Measurements from ENCODE around the gene ZBTB48.

Gene ZBTB48

GRCh38 chr1:6574025-6574620, 5.7 kb upstream of the ZBTB48 start:
- DNase-seq, result no peak

GRCh38 chr1:6574818-6575217, 5.0 kb upstream of the ZBTB48 start:
- DNase-seq, result no peak

- peak; percentile 21 for DNase-seq
These were observed 1.8 kb upstream of the ZBTB48 start for GRCh38 chr1:6577831-6578525.

DNA sequence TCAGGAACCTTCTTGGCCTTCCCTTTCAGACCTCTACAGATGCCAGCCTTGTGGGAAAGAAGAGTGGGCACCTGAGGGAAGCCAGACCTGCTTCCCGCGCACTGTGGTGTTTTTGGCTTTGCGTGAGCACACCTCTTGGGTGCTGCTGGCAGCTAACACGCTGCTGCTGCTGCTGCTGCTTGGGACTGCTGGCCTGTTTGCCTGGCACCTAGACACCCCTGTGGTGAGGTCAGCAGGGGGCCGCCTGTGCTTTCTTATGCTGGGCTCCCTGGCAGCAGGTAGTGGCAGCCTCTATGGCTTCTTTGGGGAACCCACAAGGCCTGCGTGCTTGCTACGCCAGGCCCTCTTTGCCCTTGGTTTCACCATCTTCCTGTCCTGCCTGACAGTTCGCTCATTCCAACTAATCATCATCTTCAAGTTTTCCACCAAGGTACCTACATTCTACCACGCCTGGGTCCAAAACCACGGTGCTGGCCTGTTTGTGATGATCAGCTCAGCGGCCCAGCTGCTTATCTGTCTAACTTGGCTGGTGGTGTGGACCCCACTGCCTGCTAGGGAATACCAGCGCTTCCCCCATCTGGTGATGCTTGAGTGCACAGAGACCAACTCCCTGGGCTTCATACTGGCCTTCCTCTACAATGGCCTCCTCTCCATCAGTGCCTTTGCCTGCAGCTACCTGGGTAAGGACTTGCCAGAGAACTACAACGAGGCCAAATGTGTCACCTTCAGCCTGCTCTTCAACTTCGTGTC, 995 bp upstream of the ZBTB48 start:
- DNase-seq, result no peak

- no peak for DNase-seq
These were observed 362 bp downstream of the ZBTB48 start for GRCh38 chr1:6580119-6580592.

DNA sequence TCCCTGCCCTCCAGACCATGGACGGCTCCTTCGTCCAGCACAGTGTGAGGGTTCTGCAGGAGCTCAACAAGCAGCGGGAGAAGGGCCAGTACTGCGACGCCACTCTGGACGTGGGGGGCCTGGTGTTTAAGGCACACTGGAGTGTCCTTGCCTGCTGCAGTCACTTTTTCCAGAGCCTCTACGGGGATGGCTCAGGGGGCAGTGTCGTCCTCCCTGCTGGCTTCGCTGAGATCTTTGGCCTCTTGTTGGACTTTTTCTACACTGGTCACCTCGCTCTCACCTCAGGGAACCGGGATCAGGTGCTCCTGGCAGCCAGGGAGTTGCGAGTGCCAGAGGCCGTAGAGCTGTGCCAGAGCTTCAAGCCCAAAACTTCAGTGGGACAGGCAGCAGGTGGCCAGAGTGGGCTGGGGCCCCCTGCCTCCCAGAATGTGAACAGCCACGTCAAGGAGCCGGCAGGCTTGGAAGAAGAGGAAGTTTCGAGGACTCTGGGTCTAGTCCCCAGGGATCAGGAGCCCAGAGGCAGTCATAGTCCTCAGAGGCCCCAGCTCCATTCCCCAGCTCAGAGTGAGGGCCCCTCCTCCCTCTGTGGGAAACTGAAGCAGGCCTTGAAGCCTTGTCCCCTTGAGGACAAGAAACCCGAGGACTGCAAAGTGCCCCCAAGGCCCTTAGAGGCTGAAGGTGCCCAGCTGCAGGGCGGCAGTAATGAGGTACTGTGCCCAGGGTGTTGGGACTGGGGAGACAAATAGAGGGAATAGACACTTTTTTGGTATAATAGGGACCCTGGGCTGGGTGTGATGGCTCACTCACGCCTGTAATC, 1.0 kb downstream of the ZBTB48 start:
- DNase-seq, result no peak

DNA sequence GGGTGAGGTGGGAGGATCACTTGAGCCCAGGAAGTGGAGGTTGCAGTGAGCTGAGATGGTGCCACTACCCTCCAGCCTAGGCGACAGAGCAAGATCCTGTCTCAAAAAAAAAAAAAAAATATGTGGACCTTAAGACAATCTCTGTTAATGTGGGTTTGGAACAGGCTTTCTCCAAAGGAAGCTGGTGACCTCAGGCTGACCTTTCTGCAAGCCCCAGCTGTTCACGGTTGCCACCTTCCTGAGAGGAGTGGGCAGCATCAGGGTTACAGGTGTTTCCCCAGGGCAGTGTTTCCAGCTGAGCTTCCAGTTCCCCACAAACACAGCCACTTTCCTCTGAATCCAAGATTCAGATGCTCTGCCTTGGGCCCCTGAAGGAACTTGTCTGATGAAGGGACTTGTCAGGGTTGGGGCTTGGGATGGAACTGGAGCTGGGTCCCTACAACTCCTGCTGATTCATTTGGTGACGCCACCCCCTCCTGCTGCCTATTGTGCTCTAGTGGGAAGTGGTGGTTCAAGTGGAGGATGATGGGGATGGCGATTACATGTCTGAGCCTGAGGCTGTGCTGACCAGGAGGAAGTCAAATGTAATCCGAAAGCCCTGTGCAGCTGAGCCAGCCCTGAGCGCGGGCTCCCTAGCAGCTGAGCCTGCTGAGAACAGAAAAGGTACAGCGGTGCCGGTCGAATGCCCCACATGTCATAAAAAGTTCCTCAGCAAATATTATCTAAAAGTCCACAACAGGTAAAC, 1.9 kb downstream of the ZBTB48 start:
- DNase-seq, result no peak

- no peak for DNase-seq
These were observed 2.6 kb downstream of the ZBTB48 start for GRCh38 chr1:6582370-6582769.

- DNase-seq, result no peak
These were observed 4.6 kb downstream of the ZBTB48 start for GRCh38 chr1:6584126-6585080.

- DNase-seq, result no peak
These were observed 5.4 kb downstream of the ZBTB48 start for GRCh38 chr1:6585081-6585722.

DNA sequence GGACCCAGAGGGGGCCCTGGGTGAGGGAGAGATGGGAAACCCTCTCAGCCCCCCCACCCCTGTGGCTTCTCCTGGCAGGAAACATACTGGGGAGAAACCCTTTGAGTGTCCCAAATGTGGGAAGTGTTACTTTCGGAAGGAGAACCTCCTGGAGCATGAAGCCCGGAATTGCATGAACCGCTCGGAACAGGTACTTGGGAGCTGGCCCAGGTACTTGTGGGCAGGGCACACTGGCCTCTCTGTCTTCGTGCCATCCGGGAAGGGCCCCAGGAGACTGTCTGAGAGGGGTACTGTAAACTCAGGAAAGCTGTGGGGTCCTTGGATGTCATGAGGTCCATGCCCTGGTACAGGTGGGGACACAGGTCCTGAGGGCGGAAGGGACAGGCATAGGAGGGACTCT, 6.0 kb downstream of the ZBTB48 start:
- no peak for DNase-seq

DNA sequence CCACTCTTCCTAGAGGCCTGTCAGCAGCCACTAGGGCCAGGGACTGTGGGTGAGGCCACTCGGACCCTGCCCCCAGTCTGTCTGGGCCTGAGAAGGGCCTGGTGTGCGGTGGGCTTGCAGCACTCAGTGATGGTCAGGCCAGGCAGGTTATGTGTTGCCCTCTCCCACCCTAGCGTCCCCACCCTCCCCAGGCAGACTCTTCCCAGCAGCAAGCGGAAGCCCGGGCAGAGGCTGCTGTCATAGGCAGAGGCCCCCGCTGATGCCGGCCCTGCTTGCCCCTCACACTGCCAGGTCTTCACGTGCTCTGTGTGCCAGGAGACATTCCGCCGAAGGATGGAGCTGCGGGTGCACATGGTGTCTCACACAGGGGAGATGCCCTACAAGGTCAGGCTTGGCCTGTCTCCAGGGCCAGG, 6.6 kb downstream of the ZBTB48 start:
- no peak for DNase-seq

GRCh38 chr1:6587261-6588005, 7.6 kb downstream of the ZBTB48 start:
- no peak for DNase-seq

- DNase-seq, result no peak
These were observed 8.5 kb downstream of the ZBTB48 start for GRCh38 chr1:6588128-6588892.

DNA sequence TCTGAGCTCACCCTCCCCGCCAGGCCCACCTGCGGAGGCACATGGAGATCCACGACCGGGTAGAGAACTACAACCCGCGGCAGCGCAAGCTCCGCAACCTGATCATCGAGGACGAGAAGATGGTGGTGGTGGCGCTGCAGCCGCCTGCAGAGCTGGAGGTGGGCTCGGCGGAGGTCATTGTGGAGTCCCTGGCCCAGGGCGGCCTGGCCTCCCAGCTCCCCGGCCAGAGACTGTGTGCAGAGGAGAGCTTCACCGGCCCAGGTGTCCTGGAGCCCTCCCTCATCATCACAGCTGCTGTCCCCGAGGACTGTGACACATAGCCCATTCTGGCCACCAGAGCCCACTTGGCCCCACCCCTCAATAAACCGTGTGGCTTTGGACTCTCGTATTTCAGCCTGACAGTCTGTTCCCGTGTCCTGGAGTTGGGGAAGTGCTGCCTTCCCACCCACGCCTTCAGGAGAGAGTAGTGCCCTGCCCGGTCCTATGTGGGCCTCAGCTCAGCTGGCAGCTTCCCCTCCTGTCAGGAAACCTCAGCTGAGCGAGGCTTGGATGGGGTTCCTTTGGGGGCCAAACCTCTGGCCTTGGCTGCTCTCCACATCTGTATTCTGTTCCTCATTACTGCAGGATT, 9.2 kb downstream of the ZBTB48 start:
- no peak for DNase-seq

DNA sequence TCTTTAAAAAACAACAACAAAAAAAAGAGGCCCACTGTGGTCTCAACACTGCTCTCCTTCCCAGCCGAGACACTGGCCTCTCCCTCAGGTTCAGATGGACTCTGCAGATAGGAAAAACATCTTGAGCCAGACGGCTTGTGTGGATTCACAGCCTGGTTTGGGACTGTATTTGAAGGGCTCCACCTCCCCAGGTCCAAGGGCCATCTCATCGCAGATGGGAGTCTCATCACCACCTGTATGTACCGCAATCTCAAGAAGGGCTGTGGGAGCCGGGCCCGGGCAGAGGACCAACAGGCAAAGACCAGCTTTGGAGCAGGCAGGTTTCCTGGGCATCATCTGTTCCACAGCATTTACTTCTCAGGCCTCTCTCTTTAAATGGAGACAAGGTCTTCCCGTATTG, 10.3 kb downstream of the ZBTB48 start:
- DNase-seq, result no peak

- no peak for DNase-seq
These were observed 11.4 kb downstream of the ZBTB48 start for GRCh38 chr1:6591222-6591621.

DNA sequence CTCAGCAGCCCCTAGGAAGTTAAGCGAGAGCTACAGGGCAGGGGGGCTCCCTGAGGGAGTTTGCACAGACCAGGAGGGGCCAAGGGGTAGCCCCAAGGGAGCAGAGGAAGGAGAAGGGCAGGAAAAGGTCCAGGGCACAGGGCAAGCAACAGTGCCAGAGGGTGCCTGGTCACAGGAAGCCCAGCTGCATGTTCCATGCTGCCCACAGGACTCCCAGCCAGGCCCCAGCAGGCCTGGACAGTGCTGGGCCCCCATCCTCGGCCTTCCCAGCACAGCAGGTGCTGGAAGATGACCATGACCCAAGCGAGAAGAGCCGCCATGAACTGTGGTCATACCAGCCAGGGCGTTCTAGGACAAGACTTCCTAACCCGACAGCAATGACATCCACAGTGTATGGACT, 11.8 kb downstream of the ZBTB48 start:
- no peak for DNase-seq

All from fibroblast of skin of scalp (primary cell).